Lower leg skin (tissue), 3 donors: ENCODE data around the gene FAM193A.

Experiments used
- POLR2A ChIP-seq, 2 donors: fragments of 450-650 bp; IDR thresholded peaks; one replicate each; pipeline ENCODE4 v1.6.1; 2016 to 2017; ENCODE audit warnings: antibody characterized with exemption in 2 of 2, mild to moderate bottlenecking in 1 of 2, moderate library complexity in 1 of 2
- TF ChIP-seq, protein P1 (sequence below), 3 donors: fragments of 450-650 bp; IDR thresholded peaks; one replicate each; pipeline ENCODE4 v1.5.1; 2016; ENCODE audit warnings: antibody characterized with exemption in 3 of 3, mild to moderate bottlenecking in 3 of 3, moderate library complexity in 2 of 3

DNA sequence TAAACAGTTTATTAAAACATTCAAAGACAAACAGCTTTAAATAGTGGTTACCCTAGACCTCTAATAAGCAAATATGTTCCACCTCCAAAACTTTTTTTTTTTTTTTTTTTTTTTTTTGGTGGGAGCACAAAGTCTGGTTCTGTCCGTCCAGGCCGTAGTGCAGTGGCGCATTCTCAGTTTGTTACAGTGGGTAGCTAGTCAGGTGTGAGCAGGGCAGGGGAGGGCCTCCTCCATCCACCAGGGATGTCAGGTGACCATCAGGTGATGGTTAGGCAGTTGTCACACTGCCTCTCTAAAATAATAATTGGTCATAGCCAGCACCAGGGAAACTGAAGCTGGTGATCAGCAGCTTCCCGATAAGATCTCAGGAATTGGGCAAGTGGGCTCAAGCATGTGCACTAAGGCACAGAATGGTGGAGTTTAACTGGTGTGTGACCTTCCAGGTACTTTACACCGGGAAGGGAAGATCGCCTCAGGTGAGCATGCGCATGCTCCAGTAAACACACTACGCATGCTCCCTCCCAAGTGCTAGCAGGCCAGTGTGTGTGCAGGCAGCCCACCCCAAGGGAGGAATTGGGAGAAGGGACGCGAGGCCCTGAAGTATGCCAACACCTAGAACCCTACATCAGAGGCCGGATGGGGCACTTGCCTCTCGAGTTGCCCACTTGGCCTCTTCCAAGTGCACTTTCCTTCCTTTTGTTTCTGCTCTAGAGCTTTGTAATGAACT lies 192.5 kb downstream of the FAM193A start:
- TF ChIP-seq, protein P1, sequence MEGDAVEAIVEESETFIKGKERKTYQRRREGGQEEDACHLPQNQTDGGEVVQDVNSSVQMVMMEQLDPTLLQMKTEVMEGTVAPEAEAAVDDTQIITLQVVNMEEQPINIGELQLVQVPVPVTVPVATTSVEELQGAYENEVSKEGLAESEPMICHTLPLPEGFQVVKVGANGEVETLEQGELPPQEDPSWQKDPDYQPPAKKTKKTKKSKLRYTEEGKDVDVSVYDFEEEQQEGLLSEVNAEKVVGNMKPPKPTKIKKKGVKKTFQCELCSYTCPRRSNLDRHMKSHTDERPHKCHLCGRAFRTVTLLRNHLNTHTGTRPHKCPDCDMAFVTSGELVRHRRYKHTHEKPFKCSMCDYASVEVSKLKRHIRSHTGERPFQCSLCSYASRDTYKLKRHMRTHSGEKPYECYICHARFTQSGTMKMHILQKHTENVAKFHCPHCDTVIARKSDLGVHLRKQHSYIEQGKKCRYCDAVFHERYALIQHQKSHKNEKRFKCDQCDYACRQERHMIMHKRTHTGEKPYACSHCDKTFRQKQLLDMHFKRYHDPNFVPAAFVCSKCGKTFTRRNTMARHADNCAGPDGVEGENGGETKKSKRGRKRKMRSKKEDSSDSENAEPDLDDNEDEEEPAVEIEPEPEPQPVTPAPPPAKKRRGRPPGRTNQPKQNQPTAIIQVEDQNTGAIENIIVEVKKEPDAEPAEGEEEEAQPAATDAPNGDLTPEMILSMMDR (IDR thresholded peaks at IDR 0.05) = no peak
- no peak for TF ChIP-seq POLR2A (IDR thresholded peaks at IDR 0.05)
